OCI-LY3 (cell line): ENCODE results near the gene C8A.

ENCODE experiments used
- CTCF ChIP-seq: fragments of 200-600, 300-600 bp; sonication (generic); IDR thresholded peaks from 2 replicates; pipeline ENCODE4 v1.5.1; 2014; ENCODE audit warnings: antibody characterized with exemption, low read length, low read depth
- EZH2phosphoT487 ChIP-seq: fragments of 200-600 bp; shearing (Covaris generic); IDR thresholded peaks from 2 replicates; pipeline ENCODE4 v1.6.1; 2018; ENCODE audit warnings: antibody characterized with exemption, mixed run types, low read depth

GRCh38 chr1:56852476-56852875 lies 2.1 kb upstream of the C8A start:
- TF ChIP-seq CTCF (no peak), EZH2phosphoT487 (no peak)
